GM12878 (cell line): Measurements from ENCODE around the gene PPP1R37. TPM values are rescaled to one million over a fixed set of nuclear protein-coding genes. Genes with fewer than 3 reads are reported as not detected.

ENCODE experiments used
- ATAC-seq: fragments of 200-7000 bp; cut with Tn5 transposase; 3 replicates; pipeline ENCODE4 v1.9.1; 2020; ENCODE audit warnings: mild to moderate bottlenecking, moderate library complexity
- BruUV-seq: library from RNA; stranded (reverse); fragments of 400-500 nt; replicated peaks from 2 replicates; lab custom pipeline; 2021; lab: Mats Ljungman, UMichigan
- CTCF ChIA-PET: fragments of 300-600 bp; sonication (Branson Sonifier 250); formaldehyde crosslinking; extraction: SDS; loops from one replicate; lab custom pipeline; 2021; ENCODE audit warnings: inconsistent platforms; lab: Yijun Ruan, JAX
- POLR2A ChIA-PET: fragments of 350-600 bp; formaldehyde crosslinking; extraction: SDS; loops from one replicate; lab custom pipeline; 2021; ENCODE audit warnings: inconsistent platforms; lab: Charles Lee
- RAD21 ChIA-PET: fragments of 300-600 bp; sonication (Branson Sonifier 250); formaldehyde crosslinking; loops from one replicate; lab custom pipeline; 2023; ENCODE audit warnings: antibody characterized with exemption; ENCODE audit not compliant: unreplicated experiment; lab: Charles Lee
- SMC1A ChIA-PET: fragments of 300-600 bp; sonication (Branson Sonifier 250); formaldehyde crosslinking; loops from one replicate; lab custom pipeline; 2023; ENCODE audit not compliant: unreplicated experiment, uncharacterized antibody; lab: Charles Lee
- DNase-seq: peaks from one replicate; pipeline ENCODE4 v3.0.0-alpha.2; 2011; ENCODE audit warnings: low read depth, low spot score
- FAIRE-seq: peaks from 3 replicates; lab custom pipeline; 2011; peaks lifted over from hg19 to GRCh38; lab: Jason Lieb, UNC
- H2AFZ ChIP-seq: 2 replicates; pipeline ENCODE4 v1.6.0; 2011; ENCODE audit warnings: low read depth, low read length, control low read depth; ENCODE audit not compliant: control insufficient read depth
- H3K27ac ChIP-seq: 2 replicates; pipeline ENCODE4 v1.5.1; 2011; ENCODE audit warnings: control low read depth; ENCODE audit not compliant: control insufficient read depth, insufficient read depth
- H3K27me3 ChIP-seq, 2 experiments: replicated peaks in 1 of 2; 2 replicates each; pipeline versions ENCODE4 v1.6.0 to v1.6.1; 2011; ENCODE audit warnings: low read length in 1 of 2; ENCODE audit not compliant: control insufficient read depth in 2 of 2, insufficient read depth in 2 of 2
- H3K36me3 ChIP-seq, 2 experiments: 2 replicates each; pipeline ENCODE4 v1.5.1; 2011; ENCODE audit warnings: low read length in 1 of 2; ENCODE audit not compliant: control insufficient read depth in 2 of 2, insufficient read depth in 2 of 2
- H3K4me1 ChIP-seq: 2 replicates; pipeline ENCODE4 v1.6.1; 2011; ENCODE audit warnings: mild to moderate bottlenecking, low read length, moderate library complexity, mixed read lengths; ENCODE audit not compliant: control insufficient read depth, insufficient read depth
- H3K4me2 ChIP-seq: 2 replicates; pipeline ENCODE4 v1.6.0; 2011; ENCODE audit warnings: control low read depth; ENCODE audit not compliant: control insufficient read depth, insufficient read depth
- H3K4me3 ChIP-seq: fragments of 200-600 bp; sonication (generic); 2 replicates; pipeline ENCODE4 v1.5.1; 2016
- H3K79me2 ChIP-seq: 2 replicates; pipeline ENCODE4 v1.6.0; 2011; ENCODE audit warnings: low read length; ENCODE audit not compliant: control insufficient read depth, insufficient read depth
- H3K9ac ChIP-seq: 2 replicates; pipeline ENCODE4 v1.8.0; 2011; ENCODE audit warnings: low read length, control low read depth, mixed read lengths; ENCODE audit not compliant: control insufficient read depth, insufficient read depth
- H3K9me3 ChIP-seq: replicated peaks from 3 replicates; pipeline ENCODE4 v1.5.1; 2011; ENCODE audit warnings: mild to moderate bottlenecking, low read length; ENCODE audit not compliant: control insufficient read depth, insufficient read depth
- H4K20me1 ChIP-seq: 2 replicates; pipeline ENCODE4 v1.6.0; 2011; ENCODE audit not compliant: control insufficient read depth, insufficient read depth
- DPF2 ChIP-seq: fragments of 450-650 bp; IDR thresholded peaks from 2 replicates; pipeline ENCODE4 v1.6.1; 2017; ENCODE audit warnings: mild to moderate bottlenecking
- EP300 ChIP-seq, 2 experiments: fragments of 150-350 bp in 1 of 2; IDR thresholded peaks; 2 replicates each; pipeline ENCODE4 v1.6.1; 2011 to 2012; ENCODE audit warnings: low read depth in 2 of 2, low read length in 2 of 2, borderline replicate concordance in 1 of 2, improper control_type of control experiment in 1 of 2, inconsistent platforms in 1 of 2; ENCODE audit not compliant: control insufficient read depth in 1 of 2
- FOXM1 ChIP-seq: IDR thresholded peaks from 2 replicates; pipeline ENCODE4 v1.6.1; 2012; ENCODE audit warnings: low read depth, mild to moderate bottlenecking, inconsistent platforms, low read length, moderate library complexity
- PBX3 ChIP-seq: IDR thresholded peaks from 2 replicates; pipeline ENCODE4 v1.6.1; 2011; ENCODE audit warnings: mild to moderate bottlenecking, low read depth, low read length, moderate library complexity; ENCODE audit not compliant: insufficient replicate concordance
- POLR2AphosphoS5 ChIP-seq: IDR thresholded peaks from 2 replicates; pipeline ENCODE4 v1.6.1; 2011; ENCODE audit warnings: mild to moderate bottlenecking, low read length, inconsistent platforms
- RELA ChIP-seq: fragments of 450-650 bp; IDR thresholded peaks from 2 replicates; pipeline ENCODE4 v1.8.0; 2014; ENCODE audit warnings: borderline replicate concordance; ENCODE audit not compliant: partially characterized antibody
- WGBS: methylation state at CpG from one replicate; pipeline ENCODE4 v1.1.6; 2016; ENCODE audit warnings: low lambda C conversion rate; ENCODE audit not compliant: insufficient replicate concordance, insufficient coverage; ENCODE audit errors: missing lambda C conversion rate; 5-methylcytosine and 5-hydroxymethylcytosine counted together
- in situ Hi-C: fragments of 300-500 bp; cut with MboI; formaldehyde crosslinking; loops from 9 replicates; pipeline ENCODE4 v1.14.3; 2018; ENCODE audit warnings: mixed read lengths
- intact Hi-C: fragments of 100-400 bp; cut with micrococcal nuclease; formaldehyde crosslinking; loops from one replicate; pipeline ENCODE4 v1.14.2; 2022; ENCODE audit not compliant: unreplicated experiment
- polyA plus RNA-seq, 11 experiments: library from polyadenylated mRNA; depleted of rRNA in 4 of 11; unstranded in 6 of 11; stranded (reverse) in 5 of 11; fragments of >200 nt; fragmentation: Nextera tagmentation in 4 of 11; fragmentation: Illumina TruSeq in 1 of 11; extraction: Ambion mirVana in 4 of 11; extraction: Trizol in 1 of 11; gene quantifications; 1 replicate in 1 of 11; 2 replicates in 10 of 11; pipeline versions ENCODE4 v1.2.1 to v1.2.3, GENCODE V29; 2011 to 2016; ENCODE audit warnings: inconsistent platforms in 2 of 11, missing spikeins in 2 of 11, low read depth in 1 of 11
- total RNA-seq, 4 experiments: library from RNA; depleted of rRNA in 3 of 4; stranded (reverse); fragments of >200 nt in 3 of 4; fragmentation: Illumina TruSeq in 1 of 4; extraction: Trizol in 1 of 4; gene quantifications; 2 replicates each; pipeline versions ENCODE4 v1.2.1 to v1.2.3, GENCODE V29; 2013 to 2021
- TF ChIP-seq, protein P1 (sequence below): fragments of 450-650 bp; IDR thresholded peaks from 2 replicates; pipeline ENCODE4 v1.6.1; 2016; ENCODE audit warnings: mild to moderate bottlenecking, moderate library complexity, borderline replicate concordance

PPP1R37 gene
- total and polyA plus RNA-seq, 10 of the 15 experiments (the other 5 are each of a cell fraction or from before 2014, with no cell fraction given) = 0.09 to 21.3 (median 5.1) TPM; not detected in 1

GRCh38 chr19:45150751-45151281 is 57.8 kb downstream of the PPP1R37 start:
- no peak overlapping the region for H3K4me2 ChIP-seq
- FAIRE-seq (no peak), ATAC-seq (no peak), DNase-seq (no peak)
- H3K36me3 ChIP-seq = peaks cover 0 to 6% of the 10 kb centered on the region in 2 experiments; a peak in 2 of 4 replicates
- CTCF ChIA-PET = interaction anchor here (1.2 kb wide), 1 partner anchor 13 kb away, joined by 3 read pairs; no protein-coding TSS in a partner anchor
- BruUV-seq = no TSS peak
- POLR2A ChIA-PET = interaction anchor here (1.5 kb wide), 1 partner anchor 14 kb away, joined by 7 read pairs; no protein-coding TSS in a partner anchor
- intact Hi-C loops (no loop called here), in situ Hi-C loops (no loop called here)
- H3K27ac ChIP-seq = no peak overlapping the region
- H3K4me3 ChIP-seq = no peak overlapping the region
- peaks cover 5 to 9% of the 10 kb centered on the region in 2 experiments; a peak in 3 of 4 replicates for H3K27me3 ChIP-seq
- RAD21 ChIA-PET = interaction anchor here (1.2 kb wide), 1 partner anchor 161 kb away, joined by 3 read pairs; no protein-coding TSS in a partner anchor
- H2AFZ ChIP-seq = no peak overlapping the region
- no peaks in the 10 kb centered on the region for H4K20me1 ChIP-seq
- 75% methylated on average over 4 of the region's 4 CpGs for WGBS
- no peaks in the 10 kb centered on the region; the same call in 2 of the 3 replicates for H3K9me3 ChIP-seq
- SMC1A ChIA-PET = no interaction called here
- no peak overlapping the region for H3K9ac ChIP-seq
- TF ChIP-seq RELA (no peak), POLR2AphosphoS5 (peak; percentile 41; the same call in 1 of the 2 replicates)
- no peaks in the 10 kb centered on the region for H3K79me2 ChIP-seq
- H3K4me1 ChIP-seq = peaks cover 14% of the 10 kb centered on the region

GRCh38 chr19:45151320-45151719 is 58.3 kb downstream of the PPP1R37 start:
- Histone ChIP-seq H3K36me3 (peaks cover 0 to 4% of the 10 kb centered on the region in 2 experiments; a peak in 2 of 4 replicates), H3K4me1 (peaks cover 14% of the 10 kb centered on the region), H3K4me2 (no peak overlapping the region), H3K27me3 (peaks cover 5 to 9% of the 10 kb centered on the region in 2 experiments; a peak in 3 of 4 replicates), H2AFZ (no peak overlapping the region), H3K79me2 (no peaks in the 10 kb centered on the region), H3K9ac (no peak overlapping the region), H3K9me3 (no peaks in the 10 kb centered on the region; the same call in 2 of the 3 replicates), H4K20me1 (no peaks in the 10 kb centered on the region), H3K4me3 (no peak overlapping the region), H3K27ac (no peak overlapping the region)
- DNase-seq (no peak), FAIRE-seq (no peak), ATAC-seq (no peak)
- intact Hi-C loops = no loop called here
- RAD21 ChIA-PET = interaction anchor here (1.2 kb wide), 1 partner anchor 162 kb away, joined by 3 read pairs; no protein-coding TSS in a partner anchor
- no TSS peak for BruUV-seq
- SMC1A ChIA-PET = no interaction called here
- in situ Hi-C loops = no loop called here
- POLR2A ChIA-PET = no interaction called here
- 92% methylated on average over 7 of the region's 7 CpGs for WGBS
- CTCF ChIA-PET = no interaction called here
- TF ChIP-seq EP300 (IDR thresholded peaks at IDR 0.05; ENCODE audit: borderline replicate concordance in 1 of 2, control insufficient read depth in 1 of 2, low read depth in 2 of 2, low read length in 2 of 2) (no peak), PBX3 (no peak), FOXM1 (no peak), DPF2 (no peak)
- TF ChIP-seq, protein P1, sequence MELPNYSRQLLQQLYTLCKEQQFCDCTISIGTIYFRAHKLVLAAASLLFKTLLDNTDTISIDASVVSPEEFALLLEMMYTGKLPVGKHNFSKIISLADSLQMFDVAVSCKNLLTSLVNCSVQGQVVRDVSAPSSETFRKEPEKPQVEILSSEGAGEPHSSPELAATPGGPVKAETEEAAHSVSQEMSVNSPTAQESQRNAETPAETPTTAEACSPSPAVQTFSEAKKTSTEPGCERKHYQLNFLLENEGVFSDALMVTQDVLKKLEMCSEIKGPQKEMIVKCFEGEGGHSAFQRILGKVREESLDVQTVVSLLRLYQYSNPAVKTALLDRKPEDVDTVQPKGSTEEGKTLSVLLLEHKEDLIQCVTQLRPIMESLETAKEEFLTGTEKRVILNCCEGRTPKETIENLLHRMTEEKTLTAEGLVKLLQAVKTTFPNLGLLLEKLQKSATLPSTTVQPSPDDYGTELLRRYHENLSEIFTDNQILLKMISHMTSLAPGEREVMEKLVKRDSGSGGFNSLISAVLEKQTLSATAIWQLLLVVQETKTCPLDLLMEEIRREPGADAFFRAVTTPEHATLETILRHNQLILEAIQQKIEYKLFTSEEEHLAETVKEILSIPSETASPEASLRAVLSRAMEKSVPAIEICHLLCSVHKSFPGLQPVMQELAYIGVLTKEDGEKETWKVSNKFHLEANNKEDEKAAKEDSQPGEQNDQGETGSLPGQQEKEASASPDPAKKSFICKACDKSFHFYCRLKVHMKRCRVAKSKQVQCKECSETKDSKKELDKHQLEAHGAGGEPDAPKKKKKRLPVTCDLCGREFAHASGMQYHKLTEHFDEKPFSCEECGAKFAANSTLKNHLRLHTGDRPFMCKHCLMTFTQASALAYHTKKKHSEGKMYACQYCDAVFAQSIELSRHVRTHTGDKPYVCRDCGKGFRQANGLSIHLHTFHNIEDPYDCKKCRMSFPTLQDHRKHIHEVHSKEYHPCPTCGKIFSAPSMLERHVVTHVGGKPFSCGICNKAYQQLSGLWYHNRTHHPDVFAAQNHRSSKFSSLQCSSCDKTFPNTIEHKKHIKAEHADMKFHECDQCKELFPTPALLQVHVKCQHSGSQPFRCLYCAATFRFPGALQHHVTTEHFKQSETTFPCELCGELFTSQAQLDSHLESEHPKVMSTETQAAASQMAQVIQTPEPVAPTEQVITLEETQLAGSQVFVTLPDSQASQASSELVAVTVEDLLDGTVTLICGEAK = no peak
